Measurements from ENCODE around the gene DTL.

Gene DTL

DNA sequence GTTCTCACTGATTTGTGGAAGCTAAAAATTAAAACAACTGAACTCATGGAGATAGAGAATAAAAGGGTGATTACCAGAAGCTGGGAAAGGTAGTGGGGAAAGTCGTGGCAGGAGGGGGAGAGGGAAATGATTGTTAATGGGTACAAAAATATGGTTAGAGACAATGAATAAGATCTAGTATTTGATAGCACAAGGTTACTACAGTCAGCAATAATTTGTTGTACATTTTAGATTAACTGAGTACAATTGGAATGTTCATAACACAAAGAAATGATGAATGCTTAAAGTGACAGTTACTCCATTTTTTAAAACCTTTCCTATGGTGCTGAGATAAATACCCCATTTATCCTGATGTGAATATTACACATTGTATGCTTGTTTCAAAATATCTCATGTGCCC lies 102.3 kb downstream of the DTL start:
- no peak for DNase-seq

DNA sequence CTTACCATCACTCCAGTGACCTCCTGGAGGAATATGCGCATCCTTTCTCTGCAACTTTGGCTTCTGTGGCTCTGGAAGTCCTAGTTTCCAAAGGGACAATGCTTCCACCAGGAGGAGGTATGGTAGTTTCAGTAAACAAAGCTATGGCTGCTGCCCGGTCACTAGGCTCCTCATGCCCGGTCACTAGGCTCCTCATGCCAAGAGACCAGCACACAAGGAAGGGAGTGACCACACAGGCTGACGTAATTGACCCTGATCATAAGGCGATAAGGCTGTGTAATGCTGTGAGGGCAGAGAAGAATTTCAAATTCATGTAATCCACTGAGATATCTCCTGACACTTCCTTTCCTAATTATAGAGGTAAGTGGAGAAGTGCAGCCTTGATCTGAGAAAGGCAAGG lies 102.9 kb downstream of the DTL start:
- no peak for DNase-seq

DNA sequence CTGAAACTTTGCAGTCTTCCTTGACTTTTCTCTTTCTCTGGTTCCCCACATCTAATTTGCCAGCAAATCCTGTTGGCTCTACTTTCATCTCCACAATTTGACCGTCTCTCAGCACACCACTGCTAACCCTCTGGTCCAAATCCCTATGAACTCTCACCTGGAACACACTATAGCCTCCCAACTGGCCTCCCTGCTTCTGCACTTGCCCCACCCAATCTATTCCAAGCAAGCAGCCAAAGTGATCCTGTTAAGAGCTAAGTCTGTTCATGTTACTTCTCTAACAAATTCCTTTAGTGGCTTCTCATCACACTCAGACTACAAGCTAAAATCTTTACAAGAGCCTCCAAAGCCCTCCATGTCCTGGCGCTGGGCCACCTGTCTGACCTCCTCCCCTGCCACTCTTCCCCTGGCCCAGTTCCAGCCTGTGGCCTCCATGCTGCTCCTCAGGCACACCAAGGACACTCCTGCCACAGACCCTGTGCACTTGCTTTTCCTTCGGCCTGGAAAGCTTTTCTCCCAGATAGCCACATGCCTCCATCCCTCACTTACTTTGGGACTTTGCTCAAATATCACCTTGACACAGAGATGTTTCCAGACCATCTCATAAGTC lies 104.1 kb downstream of the DTL start:
- no peak for DNase-seq

DNA sequence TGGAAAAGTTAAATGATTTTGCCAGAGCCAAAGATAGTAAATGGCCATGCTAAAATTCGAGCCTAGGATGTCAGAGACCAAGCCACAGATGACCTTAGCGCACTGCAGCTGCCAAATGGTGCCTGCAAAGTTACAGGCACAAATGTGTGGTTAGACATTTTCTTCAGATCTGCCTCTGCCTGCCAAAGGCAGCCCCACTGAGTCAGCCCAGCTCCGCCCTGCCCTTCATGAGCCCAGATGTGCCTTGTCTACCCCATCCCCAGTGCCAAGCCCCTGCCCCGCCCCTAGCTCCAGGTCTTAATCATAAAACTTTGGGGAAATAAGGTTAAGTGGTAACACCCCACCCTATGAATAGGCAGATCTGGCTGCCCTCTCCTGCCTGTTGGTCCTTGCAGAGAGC lies 105.9 kb downstream of the DTL start:
- no peak for DNase-seq

DNA sequence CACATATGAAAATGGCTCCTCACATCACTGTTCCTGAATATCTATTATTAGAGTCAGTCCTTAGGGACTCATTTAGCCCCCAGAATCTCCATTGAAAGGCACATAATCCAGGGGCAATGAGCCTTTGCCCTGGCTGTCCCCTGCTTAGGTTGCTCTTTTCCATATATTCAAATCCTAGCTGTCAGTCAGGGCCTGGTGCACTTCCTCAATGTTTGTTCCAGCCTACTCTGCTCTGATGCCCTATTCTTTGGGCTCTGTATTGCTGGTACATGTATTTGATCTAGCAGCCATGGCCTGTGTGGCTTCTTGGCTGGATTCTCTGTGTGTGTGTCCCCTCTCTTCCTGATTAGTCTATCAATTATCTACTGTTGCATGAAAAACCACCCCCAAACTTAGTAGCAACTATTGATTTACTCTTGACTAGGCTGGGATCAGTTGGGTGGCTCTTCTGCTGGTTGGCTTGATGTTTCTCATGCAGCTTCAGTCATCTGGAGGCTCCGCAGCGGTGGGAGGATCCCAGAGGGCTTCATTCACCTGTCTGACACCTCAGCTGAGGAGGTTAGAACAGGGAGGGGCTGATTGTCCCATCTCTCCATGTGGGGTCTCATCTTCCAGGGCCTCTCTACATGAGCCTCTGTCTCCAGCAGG lies 107.5 kb downstream of the DTL start:
- no peak for DNase-seq

DNA sequence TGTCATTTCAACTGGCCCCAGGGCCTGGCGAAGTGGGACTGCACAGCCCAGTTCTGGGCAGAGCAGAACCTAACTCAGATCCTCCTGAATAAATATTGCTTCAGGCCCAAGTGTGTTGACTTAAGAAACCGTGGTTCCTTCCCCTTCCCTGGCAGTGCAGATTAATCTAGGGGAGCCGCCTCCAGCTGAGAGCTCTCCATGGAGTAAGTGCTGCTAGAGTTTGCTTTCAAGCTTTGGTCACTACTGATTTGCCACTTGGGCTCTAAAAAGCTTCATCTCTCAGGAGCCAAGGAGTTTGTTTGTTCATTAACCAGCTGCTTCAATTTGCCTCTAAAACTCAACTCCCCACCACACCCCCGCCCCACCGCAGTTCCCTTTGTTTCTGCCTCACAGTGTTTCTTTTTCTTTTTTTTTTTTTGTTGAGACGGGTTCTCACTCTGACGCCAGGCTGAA lies 112.1 kb downstream of the DTL start:
- no peak for DNase-seq

DNA sequence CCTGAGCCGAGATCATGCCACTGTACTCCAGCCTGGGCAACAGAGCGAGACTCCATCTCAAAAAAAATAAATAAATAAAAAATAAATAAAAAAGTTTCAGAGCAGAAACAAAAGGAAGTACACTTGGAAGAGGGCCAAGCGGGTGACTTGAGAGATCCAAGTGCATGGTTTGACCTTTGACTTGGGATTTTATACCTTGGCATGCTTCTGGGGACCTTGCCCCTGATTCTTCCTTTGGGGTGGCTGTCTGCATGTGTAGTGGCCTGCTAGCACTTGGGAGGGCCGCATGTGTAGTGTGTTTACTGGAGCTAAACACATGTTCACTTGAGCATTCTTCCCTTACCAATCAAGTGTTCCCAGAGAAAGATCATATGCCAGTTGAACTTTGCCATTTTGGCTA lies 114.0 kb downstream of the DTL start:
- DNase-seq = no peak

DNA sequence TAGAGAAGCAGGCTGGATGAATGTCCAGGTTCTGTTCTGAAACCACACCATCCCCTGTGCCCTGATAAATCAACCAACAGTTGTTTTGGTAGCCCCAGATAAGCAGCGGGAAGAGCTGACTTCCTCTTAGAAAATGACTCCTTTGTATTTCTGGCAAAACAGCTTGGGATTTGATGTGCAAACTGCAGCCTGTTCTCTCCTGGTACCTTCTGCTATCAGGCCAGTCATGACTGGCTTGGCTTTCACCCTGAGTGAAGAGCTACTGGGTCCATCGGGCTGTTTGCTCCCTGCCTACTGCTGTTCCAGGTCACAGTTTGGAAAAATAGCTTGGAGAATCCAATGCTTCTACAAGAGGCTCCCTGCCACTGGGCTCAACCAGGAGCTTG lies 116.8 kb downstream of the DTL start:
- no peak for DNase-seq

DNA sequence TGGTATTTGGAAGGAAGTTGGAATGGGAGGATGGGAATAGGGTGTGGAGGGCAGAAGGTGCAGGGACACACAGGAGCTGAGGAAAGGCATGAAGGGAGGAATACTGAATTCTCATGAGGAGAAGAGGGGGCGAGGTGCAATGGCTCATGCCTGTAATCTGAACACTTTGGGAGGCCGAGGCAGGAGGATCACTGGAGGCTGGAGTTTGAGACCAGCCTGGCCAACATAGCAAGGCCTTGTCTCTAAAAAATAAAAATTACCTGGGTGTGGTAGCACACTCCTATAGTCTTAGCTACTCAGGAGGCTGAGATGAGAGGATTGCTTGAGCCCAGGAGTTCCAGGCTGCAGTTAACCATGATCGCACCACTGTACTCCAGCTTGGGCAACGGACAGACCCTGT lies 117.3 kb downstream of the DTL start:
- no peak for DNase-seq

DNA sequence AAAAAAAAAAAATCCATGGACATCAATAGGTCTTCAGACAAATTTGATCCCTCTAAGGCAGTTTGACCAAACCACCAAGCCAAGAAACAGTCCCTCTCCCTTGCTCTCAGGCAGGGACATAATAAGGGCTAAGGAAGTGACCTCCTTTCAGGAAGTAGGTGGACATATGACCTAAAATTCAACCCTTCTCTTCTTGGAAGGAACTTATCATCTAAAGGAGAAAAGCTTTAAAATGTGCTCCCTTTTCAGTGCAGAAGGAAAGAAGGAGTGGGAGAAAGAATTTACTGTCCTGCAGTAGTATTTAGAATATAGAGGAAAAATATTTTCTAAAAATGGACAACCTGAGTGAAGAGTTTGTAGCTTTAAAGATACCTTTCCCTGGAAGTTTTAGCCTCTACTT lies 118.1 kb downstream of the DTL start:
- no peak for DNase-seq
